ENCODE measurements around the gene RTCA.
"Not testable (repeated sequence)": the region's sequence is repeated elsewhere in the genome, so short reads cannot be mapped to it uniquely, and the experiment has no call there.

Gene RTCA

GRCh38 chr1:100265931-100266740 is at the start of gene RTCA:
Gene RTCA, plus strand, starts transcription at chr1:100266216. Its CDS starts 160 bp downstream, at chr1:100266376.
- peak; percentile 98 for DNase-seq

GRCh38 chr1:100217834-100218233 is 48.2 kb upstream of the RTCA start:
- no peak for DNase-seq

- no peak for DNase-seq
Measured at GRCh38 chr1:100219457-100219856, 46.6 kb upstream of the RTCA start.

GRCh38 chr1:100219883-100220282 is 46.1 kb upstream of the RTCA start:
- no peak for DNase-seq

DNA sequence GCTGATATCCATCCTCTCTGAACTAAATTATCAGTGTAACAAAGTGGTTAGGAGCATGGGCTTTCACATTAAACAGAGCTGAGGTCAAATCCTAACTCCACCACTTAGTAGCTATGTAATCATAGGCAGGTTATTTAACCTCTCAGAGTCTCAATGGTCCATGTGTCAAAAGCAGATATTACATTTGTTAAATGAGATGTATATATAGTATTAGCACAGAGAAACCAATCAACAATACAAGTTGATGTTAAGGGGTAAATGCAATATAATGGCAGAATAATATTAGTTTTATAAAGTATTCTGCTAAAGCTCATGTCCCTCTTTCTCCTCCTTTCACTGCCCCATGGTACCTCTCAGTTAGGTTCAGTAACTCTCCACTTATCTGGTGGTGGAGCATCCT is 43.6 kb upstream of the RTCA start:
- no peak for DNase-seq

- no peak for DNase-seq
Measured at GRCh38 chr1:100229681-100230443, 36.2 kb upstream of the RTCA start.

DNA sequence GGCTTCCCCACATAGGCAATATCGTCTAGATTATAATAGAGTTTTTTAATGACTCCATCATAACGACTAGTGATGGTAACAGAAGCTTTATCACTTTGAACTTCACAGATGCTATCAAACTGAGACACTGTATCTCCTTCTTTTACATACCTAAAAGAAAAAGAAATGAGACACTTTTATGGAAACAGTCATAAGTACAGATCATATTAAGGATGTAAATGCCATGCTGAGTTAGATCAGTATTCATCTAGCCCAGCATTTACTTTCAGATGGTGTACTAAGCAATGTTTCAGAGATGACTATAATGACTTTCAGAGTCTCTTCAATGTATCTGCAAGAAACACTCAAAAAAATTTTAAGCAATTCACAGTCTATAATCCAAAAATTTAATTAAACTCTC is 35.3 kb upstream of the RTCA start:
- no peak for DNase-seq

DNA sequence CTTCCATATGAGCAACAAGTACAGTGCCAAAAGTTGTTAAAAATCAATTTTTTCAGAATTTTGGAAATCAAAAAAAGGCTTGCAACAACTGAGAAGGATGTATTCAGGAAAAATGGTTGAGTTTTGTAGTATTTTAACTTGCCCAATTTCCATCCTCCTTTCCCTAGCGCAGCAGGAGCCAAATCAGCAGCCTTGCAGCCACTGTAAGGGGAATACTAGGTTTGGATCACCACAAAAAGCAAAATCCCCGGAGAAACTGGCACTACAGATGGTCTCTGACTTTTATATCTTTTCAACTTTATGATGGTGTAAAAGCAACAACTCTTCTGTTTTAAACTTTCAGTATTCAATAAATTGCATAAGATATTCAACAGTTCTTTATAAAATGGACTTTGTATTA is 34.3 kb upstream of the RTCA start:
- no peak for DNase-seq

DNA sequence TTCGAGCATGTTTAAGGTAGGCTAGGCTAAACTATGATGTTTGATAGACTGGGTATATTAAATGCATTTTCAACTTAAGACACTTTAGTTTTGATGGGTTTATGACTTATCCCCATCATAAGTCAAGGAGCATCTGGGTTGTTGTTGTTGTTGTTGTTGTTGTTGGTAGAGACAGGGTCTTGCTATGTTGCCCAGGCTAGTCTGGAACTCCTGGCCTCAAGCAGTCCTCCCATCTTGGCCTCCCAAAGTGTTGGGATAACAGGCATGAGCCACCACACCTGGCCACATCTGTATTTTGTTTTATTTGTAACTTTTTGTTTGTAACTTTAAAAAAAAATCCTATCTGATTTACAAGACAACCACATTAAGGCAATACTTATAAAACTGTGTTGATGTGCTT is 33.9 kb upstream of the RTCA start:
- no peak for DNase-seq

- DNase-seq: not testable (repeated sequence)
Measured at GRCh38 chr1:100233566-100233965, 32.5 kb upstream of the RTCA start.

DNA sequence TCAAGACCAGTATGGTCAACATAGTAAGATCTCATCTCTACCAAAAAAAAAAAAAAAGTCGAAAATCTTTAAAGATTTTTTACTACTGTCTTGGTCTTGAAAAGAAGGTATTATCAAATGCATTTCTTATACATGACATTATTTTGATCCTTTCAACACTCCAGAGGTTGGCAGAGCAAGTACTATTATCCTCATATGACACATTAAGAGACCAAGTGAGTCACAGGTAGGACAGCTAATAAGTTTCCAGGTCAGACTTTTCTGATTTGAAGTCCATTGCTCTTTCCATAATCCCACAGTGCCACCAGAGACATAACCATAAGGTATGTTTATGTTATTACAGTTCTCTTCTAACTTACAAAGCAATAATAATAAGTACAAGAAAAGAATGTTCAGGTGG is 31.6 kb upstream of the RTCA start:
- no peak for DNase-seq

GRCh38 chr1:100237091-100237490 is 28.9 kb upstream of the RTCA start:
- no peak for DNase-seq

GRCh38 chr1:100239961-100240360 is 26.1 kb upstream of the RTCA start:
- no peak for DNase-seq

- DNase-seq: no peak
Measured at GRCh38 chr1:100240631-100241030, 25.4 kb upstream of the RTCA start.

GRCh38 chr1:100246738-100247137 is 19.3 kb upstream of the RTCA start:
- no peak for DNase-seq

GRCh38 chr1:100249155-100249536 is 16.9 kb upstream of the RTCA start:
- no peak for DNase-seq

- DNase-seq: peak; percentile 97
Measured at GRCh38 chr1:100249537-100250257, 16.3 kb upstream of the RTCA start, which contains the start of gene DBT. Gene DBT, minus strand, starts transcription at chr1:100249834. Its CDS starts 14 bp downstream, at chr1:100249820.

DNA sequence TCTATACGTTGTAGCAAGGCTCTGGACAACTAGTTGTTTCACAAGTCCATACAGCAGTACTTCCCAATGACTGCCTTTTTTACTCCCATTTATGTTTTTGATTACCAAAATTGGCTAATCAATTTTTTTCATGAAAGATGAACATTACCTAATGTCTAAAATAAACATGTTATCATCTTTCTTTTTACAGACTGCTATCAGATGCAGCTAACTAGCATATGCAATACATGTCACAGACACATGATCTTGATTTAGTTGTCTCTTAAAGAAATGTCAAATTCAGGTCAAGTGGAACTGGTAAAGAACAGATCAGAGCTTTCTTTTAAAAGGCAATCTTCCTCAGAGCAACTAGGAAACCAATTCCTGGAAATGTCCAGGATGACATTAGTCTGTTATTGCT is 15.8 kb upstream of the RTCA start:
- no peak for DNase-seq

DNA sequence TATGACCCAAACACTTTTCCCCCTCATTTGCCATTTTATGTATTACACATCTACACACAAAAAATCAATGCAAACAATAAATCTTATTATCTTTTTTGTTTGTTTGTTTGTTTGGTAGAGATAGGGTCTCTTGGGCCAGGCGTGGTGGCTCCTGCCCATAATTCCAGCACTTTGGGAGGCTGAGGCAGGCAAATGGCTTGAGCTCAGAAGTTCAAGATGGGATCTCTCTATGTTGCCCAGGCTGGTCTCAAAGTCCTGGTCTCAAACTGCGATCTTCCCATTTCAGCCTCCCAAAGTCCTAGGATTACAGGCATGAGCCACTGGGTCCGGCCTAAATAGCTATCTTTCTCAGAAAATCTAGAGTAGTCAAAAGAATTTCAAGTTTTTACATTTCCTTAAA is 15.2 kb upstream of the RTCA start:
- DNase-seq: no peak

DNA sequence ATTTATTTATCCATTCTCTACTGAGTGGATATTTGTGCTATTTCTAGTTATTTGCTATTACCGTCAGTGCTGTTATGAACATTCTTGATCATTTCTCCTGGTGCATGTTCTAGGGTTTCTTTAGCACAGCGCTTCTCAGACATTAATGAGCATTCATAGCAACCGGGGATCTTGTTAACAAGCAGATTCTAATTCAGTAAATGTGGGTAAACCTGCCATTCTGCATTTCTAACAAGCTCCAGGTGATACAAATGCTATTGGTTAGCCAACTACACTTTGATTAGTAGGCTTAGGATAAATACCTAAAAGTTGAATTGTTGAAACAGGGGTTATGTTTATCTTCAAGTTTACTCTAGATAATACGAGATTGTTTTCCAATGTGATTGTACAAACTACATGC is 13.1 kb upstream of the RTCA start:
- no peak for DNase-seq

- DNase-seq: no peak
Measured at GRCh38 chr1:100253552-100253951, 12.5 kb upstream of the RTCA start.

DNA sequence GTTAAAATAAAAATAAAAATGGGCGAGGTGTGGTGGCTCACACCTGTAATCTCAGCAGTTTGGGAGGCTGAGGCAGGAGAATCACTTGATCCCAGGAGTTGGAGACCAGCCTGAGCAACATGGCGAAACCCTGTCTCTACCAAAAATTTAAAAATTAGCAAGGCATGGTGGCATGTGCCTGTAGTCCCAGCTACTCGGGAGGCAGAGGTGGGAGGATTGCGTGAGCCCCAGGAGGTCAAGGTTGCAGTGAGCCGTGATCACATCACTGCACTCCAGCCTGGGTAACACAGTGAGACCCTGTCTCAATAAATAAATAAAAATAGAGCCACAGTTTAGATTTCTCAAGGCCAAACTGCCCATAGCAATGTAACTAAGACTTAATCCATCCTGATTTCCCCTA is 9.7 kb upstream of the RTCA start:
- not testable (repeated sequence) for DNase-seq

DNA sequence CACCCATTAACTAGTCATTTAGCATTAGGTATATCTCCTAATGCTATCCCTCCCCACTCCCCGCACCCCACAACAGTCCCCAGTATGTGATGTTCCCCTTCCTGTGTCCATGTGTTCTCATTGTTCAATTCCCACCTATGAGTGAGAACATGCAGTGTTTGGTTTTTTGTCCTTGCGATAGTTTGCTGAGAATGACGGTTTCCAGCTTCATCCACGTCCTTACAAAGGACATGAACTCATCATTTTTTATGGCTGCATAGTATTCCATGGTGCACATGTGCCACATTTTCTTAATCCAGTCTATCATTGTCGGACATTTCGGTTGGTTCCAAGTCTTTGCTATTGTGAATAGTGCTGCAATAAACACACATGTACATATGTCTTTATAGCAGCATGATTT is 7.6 kb upstream of the RTCA start:
- DNase-seq: not testable (repeated sequence)

- DNase-seq: no peak
Measured at GRCh38 chr1:100261686-100262085, 4.3 kb upstream of the RTCA start.

Data from activated effector memory CD4-positive, alpha-beta T cell treated with anti-CD3 and anti-CD28 coated beads, Interleukin-2, amount 50 U/mL, for 16 hours (primary cell).